OCI-LY1 (cell line): ENCODE results near the gene SEC14L1.

Experiments
- H2AFZ ChIP-seq: fragments of 200-600 bp; sonication (generic), shearing (Covaris generic); 2 replicates; pipeline ENCODE4 v1.6.0; 2014; ENCODE audit warnings: antibody characterized with exemption, mild to moderate bottlenecking, low read length
- H3F3A ChIP-seq: fragments of 200-600 bp; sonication (generic), shearing (Covaris generic); 2 replicates; pipeline ENCODE4 v1.6.0; 2014; ENCODE audit warnings: mild to moderate bottlenecking, antibody characterized with exemption, low read length, moderate library complexity; ENCODE audit not compliant: insufficient read depth
- H3K27ac ChIP-seq: fragments of 200-600 bp; sonication (generic); 2 replicates; pipeline ENCODE4 v1.5.1; 2014; ENCODE audit warnings: low read length, mixed run types, mild to moderate bottlenecking, low read depth; ENCODE audit not compliant: poor library complexity, severe bottlenecking
- H3K27me3 ChIP-seq: fragments of 200-600 bp; sonication (generic); 2 replicates; pipeline ENCODE4 v1.6.0; 2014; ENCODE audit warnings: antibody characterized with exemption, mild to moderate bottlenecking, low read length, moderate library complexity; ENCODE audit not compliant: insufficient read depth
- H3K36me3 ChIP-seq: fragments of 200-600 bp; sonication (generic); 2 replicates; pipeline ENCODE4 v1.6.1; 2014; ENCODE audit warnings: mild to moderate bottlenecking, antibody characterized with exemption, low read length, moderate library complexity, mixed read lengths; ENCODE audit not compliant: insufficient read depth
- H3K4me1 ChIP-seq: fragments of 200-600 bp; sonication (generic); 2 replicates; pipeline ENCODE4 v1.5.1; 2014; ENCODE audit warnings: mild to moderate bottlenecking, low read length, moderate library complexity; ENCODE audit not compliant: insufficient read depth, severe bottlenecking
- H3K4me2 ChIP-seq: fragments of 200-600 bp; sonication (generic), shearing (Covaris generic); 2 replicates; pipeline ENCODE4 v1.6.1; 2014; ENCODE audit warnings: low read length
- H3K4me3 ChIP-seq: fragments of 200-600 bp; sonication (generic); 2 replicates; pipeline ENCODE4 v1.5.1; 2014; ENCODE audit warnings: low read length, low read depth, mild to moderate bottlenecking, mixed read lengths; ENCODE audit not compliant: poor library complexity, severe bottlenecking
- H3K79me2 ChIP-seq: fragments of 200-600 bp; shearing (Covaris generic); 2 replicates; pipeline ENCODE4 v1.6.1; 2016; ENCODE audit warnings: mixed run types, low read length, mixed read lengths; ENCODE audit not compliant: insufficient read depth
- H3K9ac ChIP-seq: fragments of 200-600 bp; sonication (generic), shearing (Covaris generic); 2 replicates; pipeline ENCODE4 v1.6.1; 2014; ENCODE audit warnings: mild to moderate bottlenecking, low read length, mixed read lengths
- H3K9me2 ChIP-seq: fragments of 200-600 bp; sonication (generic), shearing (Covaris generic); 2 replicates; pipeline ENCODE4 v1.6.1; 2014; ENCODE audit warnings: low read depth, mild to moderate bottlenecking, low read length, mixed read lengths
- H3K9me3 ChIP-seq: fragments of 200-600 bp; shearing (Covaris generic); 2 replicates; pipeline ENCODE4 v1.6.1; 2014; ENCODE audit warnings: low read length, mixed read lengths
- H4K20me1 ChIP-seq: fragments of 200-600 bp; sonication (generic), shearing (Covaris generic); 2 replicates; pipeline ENCODE4 v1.6.0; 2016; ENCODE audit warnings: mild to moderate bottlenecking, low read length; ENCODE audit not compliant: insufficient read depth
- CTCF ChIP-seq: fragments of 200-600 bp; sonication (generic), shearing (Covaris generic); IDR thresholded peaks from 2 replicates; pipeline ENCODE4 v1.5.1; 2017; ENCODE audit warnings: mild to moderate bottlenecking, antibody characterized with exemption, low read length, moderate library complexity, mixed read lengths
- EZH2 ChIP-seq: fragments of 200-600 bp; sonication (generic), shearing (Covaris generic); IDR thresholded peaks from 2 replicates; pipeline ENCODE4 v1.8.0; 2017; ENCODE audit warnings: borderline replicate concordance, mixed run types, mild to moderate bottlenecking, antibody characterized with exemption, low read length, moderate library complexity, mixed read lengths

SEC14L1 gene

GRCh38 chr17:77247048-77247541, 106.3 kb downstream of the SEC14L1 start:
- H3K9me3 ChIP-seq = no peaks in the 10 kb centered on the region
- H3K4me1 ChIP-seq = peaks cover 22% of the 10 kb centered on the region
- peak overlapping the region; percentile 60 for H3K4me3 ChIP-seq
- TF ChIP-seq EZH2 (no peak), CTCF (peak; percentile 87)
- no peak overlapping the region for H2AFZ ChIP-seq
- H3K27me3 ChIP-seq = no peaks in the 10 kb centered on the region
- H3K79me2 ChIP-seq = no peaks in the 10 kb centered on the region
- no peaks in the 10 kb centered on the region for H3K9me2 ChIP-seq
- H3F3A ChIP-seq = no peaks in the 10 kb centered on the region
- H4K20me1 ChIP-seq = no peaks in the 10 kb centered on the region
- H3K27ac ChIP-seq = no peak overlapping the region
- peak overlapping the region; percentile 72 for H3K4me2 ChIP-seq
- peak overlapping the region; percentile 55 for H3K9ac ChIP-seq
- H3K36me3 ChIP-seq = no peaks in the 10 kb centered on the region

GRCh38 chr17:77247609-77248008, 106.8 kb downstream of the SEC14L1 start:
- Histone ChIP-seq H4K20me1 (no peaks in the 10 kb centered on the region), H3K36me3 (no peaks in the 10 kb centered on the region), H3K4me2 (peak overlapping the region; percentile 72), H3K9ac (no peak overlapping the region; the same call in 1 of the 2 replicates), H3F3A (no peaks in the 10 kb centered on the region), H3K79me2 (no peaks in the 10 kb centered on the region), H3K9me3 (no peaks in the 10 kb centered on the region), H2AFZ (no peak overlapping the region), H3K4me1 (peaks cover 19% of the 10 kb centered on the region), H3K27ac (no peak overlapping the region), H3K27me3 (no peaks in the 10 kb centered on the region), H3K9me2 (no peaks in the 10 kb centered on the region), H3K4me3 (peak overlapping the region; percentile 60)
- TF ChIP-seq EZH2 = no peak
- TF ChIP-seq CTCF = no peak

GRCh38 chr17:77248216-77249114, 107.7 kb downstream of the SEC14L1 start:
- no peaks in the 10 kb centered on the region for H4K20me1 ChIP-seq
- H3K27me3 ChIP-seq = no peaks in the 10 kb centered on the region
- TF ChIP-seq CTCF (no peak), EZH2 (no peak)
- peaks cover 19% of the 10 kb centered on the region for H3K4me1 ChIP-seq
- H3K27ac ChIP-seq = no peak overlapping the region
- H3K4me2 ChIP-seq = no peak overlapping the region
- no peak overlapping the region for H3K4me3 ChIP-seq
- no peak overlapping the region for H2AFZ ChIP-seq
- H3K9me3 ChIP-seq = no peaks in the 10 kb centered on the region
- no peaks in the 10 kb centered on the region for H3K79me2 ChIP-seq
- no peaks in the 10 kb centered on the region for H3F3A ChIP-seq
- H3K9ac ChIP-seq = no peak overlapping the region
- no peaks in the 10 kb centered on the region for H3K9me2 ChIP-seq
- H3K36me3 ChIP-seq = no peaks in the 10 kb centered on the region
